ENCODE data around the gene SNRK. TPM values are rescaled to one million over a fixed set of nuclear protein-coding genes. Genes with fewer than 3 reads are reported as not detected.
A peak's percentile ranks its signal among the peaks of the same experiment; 100 is the strongest.

Gene SNRK, protein sequence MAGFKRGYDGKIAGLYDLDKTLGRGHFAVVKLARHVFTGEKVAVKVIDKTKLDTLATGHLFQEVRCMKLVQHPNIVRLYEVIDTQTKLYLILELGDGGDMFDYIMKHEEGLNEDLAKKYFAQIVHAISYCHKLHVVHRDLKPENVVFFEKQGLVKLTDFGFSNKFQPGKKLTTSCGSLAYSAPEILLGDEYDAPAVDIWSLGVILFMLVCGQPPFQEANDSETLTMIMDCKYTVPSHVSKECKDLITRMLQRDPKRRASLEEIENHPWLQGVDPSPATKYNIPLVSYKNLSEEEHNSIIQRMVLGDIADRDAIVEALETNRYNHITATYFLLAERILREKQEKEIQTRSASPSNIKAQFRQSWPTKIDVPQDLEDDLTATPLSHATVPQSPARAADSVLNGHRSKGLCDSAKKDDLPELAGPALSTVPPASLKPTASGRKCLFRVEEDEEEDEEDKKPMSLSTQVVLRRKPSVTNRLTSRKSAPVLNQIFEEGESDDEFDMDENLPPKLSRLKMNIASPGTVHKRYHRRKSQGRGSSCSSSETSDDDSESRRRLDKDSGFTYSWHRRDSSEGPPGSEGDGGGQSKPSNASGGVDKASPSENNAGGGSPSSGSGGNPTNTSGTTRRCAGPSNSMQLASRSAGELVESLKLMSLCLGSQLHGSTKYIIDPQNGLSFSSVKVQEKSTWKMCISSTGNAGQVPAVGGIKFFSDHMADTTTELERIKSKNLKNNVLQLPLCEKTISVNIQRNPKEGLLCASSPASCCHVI
- 30.4 TPM for polyA plus RNA-seq (ENCODE audit: insufficient read length)

DNA sequence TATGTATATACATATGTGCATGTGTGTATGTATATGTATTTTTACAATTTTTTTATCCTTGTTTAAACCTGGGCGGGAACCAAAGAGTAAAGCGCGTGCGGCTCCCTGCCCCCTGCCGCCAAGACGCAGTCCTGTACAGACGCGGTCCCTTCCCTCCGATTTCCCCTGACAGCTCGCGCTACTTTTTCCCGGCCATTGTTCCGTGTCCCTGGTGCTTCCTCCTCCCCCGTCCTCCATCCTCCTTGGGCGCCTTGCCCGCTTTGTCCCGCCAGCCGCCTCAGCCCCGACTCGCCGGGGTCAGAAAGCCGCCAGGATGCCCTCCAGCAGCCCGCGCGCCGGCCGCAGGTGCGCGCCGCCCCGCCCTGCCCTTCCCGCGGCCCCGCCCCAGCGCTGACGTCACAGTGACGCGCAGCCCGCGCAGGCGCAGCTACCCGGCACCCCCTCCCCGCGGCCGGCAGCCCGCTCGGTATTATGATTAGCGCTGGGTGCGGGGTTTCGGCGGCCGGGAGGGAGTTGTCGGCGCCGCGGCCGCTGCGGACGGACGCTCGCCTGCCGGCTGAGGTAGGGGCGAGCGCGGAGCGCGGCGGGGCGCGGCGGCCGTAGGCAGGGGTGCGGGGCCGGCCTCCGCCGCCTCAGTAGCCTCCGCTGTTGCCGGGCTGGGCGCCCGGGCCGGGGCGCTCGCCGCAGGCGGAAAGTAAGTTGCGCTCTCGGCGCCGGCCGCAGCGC lies at the start of gene SNRK:
TSS of gene SNRK (plus strand) at position 426 of the 726 bp plus-strand sequence. CDS start 16,664 bp downstream, outside the sequence.
- DNase-seq (ENCODE audit: low read depth): no peak

DNA sequence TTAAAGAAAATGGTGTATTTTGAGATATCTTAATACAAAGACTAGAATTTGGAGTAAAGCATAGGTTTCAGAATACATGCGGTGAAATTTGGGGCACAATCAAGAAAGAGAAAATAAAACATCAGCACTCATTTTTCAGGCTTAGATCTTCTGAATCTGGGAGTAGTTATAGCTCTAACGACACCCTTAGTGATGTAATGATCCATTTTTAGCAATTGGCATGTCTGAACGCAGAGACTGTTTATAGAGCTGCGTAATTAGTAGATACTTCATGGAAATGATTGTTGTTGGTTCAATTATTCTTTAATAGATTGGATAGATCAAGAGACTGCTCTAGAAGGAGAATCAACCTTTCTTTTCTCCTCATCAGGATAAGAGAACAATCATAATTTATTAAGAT lies 47.5 kb upstream of the SNRK start:
- DNase-seq (ENCODE audit: low read depth): no peak

DNA sequence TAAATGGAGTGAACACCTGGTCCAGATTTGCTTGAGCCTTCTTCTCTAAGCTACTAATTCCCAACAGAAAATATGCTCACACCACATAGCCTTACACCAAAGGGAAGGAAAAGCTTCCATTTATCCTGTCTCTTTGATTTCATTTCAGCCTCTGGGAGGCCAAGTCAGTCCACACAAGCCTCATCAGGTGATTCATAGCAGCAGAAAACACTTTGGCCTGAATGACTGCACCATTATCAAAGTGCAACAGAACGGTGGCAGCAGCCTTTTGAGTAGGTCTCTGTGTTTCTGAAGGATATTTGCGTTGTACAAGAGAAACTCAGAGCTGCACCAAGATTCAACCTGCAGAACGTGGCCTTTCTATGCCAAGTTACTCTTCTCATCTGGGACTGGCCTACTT lies 46.6 kb upstream of the SNRK start:
- no peak for DNase-seq (ENCODE audit: low read depth)

DNA sequence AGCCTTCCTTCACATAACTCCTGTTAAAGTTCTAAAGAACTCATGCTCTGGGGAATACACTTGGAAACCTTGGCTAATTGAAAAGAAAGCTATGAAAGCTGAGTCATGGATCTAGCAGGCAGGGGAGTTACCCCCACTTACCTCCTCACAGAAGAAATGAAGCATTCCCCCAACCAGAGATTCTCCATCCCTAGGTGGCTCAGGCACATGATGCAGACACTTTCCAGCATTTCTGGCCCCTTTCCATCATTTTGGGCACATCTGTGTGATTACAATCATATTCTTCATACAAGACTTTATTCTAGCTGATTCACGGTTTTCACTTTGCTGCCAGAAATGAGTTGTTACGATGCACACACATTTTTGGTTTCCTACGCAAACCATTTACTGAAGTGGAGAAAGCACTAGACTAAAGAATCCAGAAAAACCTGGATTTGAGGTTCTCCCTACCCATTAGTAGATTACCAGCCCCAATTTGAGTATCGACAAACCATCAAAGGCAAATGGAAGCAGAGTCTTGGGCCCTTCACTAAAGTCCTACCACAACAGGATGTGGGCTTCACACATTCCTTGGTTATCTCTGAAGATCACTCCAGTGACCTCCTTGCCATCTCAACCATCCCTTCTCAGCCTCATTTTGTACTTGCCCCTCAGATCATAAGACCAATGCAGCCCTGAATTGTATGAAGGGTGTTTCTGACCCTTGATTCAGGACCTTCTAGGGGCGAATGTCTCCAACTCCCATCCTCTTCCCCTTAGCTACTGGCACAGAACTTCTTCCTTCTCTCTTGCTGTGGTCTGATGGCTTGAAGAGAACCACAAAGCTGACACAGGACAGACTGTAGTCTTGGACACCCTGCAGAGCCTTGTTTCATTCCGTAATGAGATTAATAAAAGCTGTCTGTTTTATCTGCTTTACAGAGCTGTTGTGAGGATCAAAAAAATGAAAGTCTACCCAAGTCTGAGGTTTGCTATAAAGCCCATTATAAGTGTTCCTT lies 42.5 kb upstream of the SNRK start:
- no peak for DNase-seq (ENCODE audit: low read depth)

DNA sequence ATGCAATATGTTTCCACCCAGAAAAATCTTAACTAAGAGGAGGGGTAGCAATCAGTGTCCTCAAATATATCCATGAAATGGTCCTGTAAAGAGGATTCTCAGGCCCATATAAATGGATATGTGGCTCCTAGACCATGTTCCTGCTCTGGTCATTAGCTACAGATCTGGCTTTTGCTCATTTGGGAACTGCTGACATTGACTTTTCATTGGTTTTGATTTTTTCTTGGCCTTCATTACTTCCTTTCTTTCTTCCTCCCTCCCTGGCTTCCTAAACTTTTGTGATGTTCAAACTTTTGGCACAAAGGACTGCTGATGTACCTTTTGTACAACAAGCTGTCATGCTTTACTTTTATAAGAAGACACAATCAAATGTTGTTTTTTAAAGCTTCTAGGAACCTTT lies 41.6 kb upstream of the SNRK start:
- DNase-seq (ENCODE audit: low read depth): no peak

DNA sequence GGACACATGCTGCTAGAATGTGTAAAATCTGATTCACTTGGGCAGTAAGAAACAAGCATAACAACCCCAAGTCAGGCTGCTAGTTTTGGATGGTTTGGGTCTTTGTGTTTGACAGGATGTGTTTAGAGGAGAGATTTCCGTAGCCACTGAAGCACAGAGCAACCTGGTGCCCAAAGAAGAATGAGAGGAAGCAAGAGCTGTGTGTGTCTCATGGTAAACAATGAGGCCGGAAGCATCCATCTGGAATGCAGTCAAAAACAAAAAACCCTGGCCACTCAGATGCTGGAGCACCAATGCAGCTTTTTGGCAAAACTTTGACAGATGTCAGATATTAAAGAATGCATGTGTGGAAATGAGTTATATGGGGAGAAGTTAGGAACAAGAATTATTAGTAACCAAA lies 39.4 kb upstream of the SNRK start:
- DNase-seq (ENCODE audit: low read depth): peak; percentile 4

DNA sequence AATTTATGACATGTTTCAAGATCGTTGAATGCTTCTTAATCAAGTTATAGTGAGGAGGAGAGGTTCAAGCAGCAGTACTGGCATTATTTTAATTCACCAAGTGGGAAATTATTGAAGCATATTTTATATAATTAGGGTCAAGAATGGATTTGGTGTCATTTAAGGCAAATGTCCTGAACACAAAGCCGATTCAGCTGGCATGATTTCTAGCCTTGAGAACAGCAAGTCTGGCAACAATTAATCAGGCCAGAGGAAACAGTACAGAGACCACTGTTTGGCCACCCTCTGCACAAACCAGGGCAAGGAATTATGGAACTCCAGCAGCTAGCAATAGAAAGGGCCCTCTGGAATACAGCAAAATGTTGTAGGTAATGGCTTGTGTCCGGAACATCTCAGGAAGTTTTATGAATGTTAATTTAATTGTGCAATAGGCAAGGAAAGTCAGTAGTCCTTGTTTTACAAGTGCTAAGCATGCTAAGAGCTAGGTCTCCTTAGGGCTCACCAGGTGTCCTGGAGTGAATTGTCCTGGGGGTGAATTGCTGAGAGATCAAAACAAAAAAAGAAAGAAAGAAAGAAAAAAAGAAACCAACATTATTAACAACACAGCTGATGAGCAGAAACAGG lies 38.7 kb upstream of the SNRK start:
- DNase-seq (ENCODE audit: low read depth): no peak

DNA sequence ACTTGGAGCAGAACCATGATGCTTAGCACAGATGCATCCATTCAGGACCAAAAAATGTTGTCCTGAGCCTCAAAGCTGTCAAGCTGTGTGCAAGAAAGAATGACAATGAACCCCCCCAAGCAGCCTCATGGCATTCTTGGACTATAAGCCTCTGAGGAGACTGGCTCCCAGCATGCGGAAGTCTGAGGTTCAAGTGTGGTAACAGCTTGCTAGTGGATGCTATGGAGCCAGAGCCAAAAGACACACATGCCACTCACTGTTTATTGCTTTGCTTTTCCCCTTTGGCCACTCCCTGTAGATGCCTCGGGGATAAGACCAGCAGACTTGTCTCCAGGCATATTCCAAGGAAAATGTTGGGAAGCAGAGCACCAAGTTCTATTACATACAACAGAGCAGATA lies 38.2 kb upstream of the SNRK start:
- DNase-seq (ENCODE audit: low read depth): no peak

DNA sequence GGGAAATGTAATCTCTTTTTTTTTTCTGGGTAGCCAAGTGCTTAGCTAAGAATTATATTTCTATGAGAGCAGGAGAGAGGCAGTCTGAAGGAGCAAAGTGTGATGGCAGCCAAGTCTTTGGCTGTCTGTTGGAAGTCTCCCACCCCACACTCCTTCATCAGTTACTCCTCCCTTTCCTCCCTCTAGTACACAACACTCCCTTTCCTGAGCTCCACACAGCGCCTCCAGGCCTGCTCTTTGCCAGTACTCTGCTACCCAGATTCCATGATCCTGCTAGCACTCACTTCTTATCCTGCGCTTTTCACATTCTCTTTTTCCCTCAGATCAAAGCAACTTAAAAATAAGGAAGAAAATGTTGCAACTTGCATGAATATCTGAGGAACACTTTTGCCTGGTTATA lies 37.4 kb upstream of the SNRK start:
- no peak for DNase-seq (ENCODE audit: low read depth)

DNA sequence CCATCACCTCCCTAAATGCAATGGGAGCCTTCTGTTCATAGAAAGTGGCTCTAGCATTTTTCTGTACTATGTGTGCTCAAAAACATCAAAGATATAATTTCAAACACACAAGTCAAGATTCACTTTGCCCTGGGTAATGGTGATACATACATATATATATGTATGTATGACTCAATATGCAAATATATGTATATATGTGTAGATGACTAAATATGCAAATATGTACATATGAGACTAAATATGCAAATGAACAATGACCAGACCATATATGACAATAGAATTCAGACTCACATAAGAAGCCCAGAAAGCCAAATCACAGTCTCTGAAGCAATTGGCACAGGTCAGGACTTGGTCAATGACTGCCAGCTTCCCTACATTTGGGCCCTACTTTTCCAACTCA lies 36.9 kb upstream of the SNRK start:
- DNase-seq (ENCODE audit: low read depth): no peak

DNA sequence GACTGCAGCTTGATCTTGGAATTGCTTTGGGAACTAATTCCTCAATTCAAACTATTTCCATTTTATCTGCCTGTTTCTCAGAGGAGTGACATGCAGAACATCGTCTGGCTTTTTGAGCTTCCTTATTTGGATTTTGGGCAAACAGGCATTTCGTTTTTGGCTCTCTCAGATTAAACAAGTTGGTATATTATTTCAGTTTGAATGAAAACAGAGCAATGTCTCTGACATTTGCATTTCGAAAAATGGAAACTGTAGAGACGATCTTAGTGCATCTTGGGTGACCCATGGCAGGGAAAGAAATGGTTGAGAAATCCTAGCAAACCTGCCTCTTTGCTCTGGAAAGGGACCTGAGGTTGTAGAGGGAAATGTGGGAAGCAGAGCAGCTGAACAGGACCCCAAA lies 33.0 kb upstream of the SNRK start:
- no peak for DNase-seq (ENCODE audit: low read depth)

DNA sequence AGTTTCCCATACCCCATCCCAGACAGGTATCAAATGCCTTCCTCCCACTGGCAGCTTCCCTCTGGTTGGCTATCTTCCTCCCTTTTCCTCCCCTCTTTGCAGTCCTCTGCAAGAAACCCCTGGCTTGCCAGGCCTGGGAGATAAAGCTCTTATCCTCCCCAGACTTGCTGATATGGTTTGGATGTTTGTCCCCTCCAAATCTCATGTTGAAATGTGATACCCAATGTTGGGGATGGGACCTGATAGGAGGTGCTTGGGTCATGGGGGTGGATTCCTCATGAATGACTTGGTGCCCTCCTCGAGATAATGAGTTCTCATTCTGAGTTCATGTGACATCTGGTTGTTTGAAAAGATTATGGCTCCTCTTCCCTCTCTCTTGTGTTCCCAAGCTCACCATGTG lies 32.2 kb upstream of the SNRK start:
- no peak for DNase-seq (ENCODE audit: low read depth)

DNA sequence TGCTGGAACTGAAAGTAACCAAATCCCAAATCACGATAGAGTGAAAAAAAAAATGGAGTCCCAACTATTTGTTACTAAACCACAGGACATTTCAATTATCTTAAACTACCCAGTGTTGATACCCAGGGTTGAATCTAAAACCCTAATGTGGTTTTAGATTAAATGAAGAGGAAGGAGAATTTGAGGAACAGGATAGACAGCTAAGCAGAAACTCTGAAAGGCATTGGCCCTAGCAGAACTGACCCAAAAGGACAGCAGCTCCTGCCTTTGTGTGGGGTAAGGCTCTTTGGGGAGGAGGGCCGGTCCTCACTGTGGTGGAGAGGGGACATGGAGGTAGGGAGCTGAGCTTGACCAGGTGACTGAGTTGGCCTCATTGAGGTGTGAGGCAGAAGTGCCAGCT lies 30.7 kb upstream of the SNRK start:
- DNase-seq (ENCODE audit: low read depth): no peak

DNA sequence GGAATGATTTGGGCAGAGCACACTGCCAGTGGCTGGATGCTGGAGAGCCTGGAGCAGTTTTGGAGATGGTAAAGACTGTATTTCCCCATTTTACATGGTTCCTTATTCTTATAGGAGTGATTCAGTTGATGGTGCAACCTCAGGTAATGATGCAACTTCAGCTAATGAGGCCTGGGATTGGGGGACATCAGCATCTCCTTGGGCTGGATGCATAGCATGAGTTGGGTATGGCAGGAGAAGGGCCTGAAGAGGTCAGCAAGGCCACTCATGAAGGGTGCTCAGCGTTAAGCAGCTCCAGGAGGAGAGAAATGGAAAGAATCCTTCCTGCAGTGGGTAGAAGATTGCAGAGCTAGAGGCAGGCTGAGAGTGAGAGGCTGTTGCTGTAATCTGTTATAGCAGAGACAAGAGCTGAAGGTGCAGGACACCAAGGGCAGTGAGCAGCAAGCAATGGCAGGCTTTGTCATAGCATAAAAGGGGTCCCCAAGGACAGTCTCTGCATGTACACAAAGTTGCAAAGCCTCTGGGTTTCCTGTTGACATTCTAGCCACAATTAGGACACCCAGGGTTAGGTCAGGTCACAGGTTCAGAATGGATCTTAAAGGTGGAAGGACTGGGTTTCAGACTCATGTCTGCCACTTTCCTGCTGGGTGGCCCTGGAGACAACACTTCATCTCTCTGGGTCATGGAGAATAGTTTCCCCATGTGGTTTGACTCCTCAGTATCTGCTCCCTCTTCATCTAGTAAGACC lies 29.5 kb upstream of the SNRK start:
- DNase-seq (ENCODE audit: low read depth): no peak

DNA sequence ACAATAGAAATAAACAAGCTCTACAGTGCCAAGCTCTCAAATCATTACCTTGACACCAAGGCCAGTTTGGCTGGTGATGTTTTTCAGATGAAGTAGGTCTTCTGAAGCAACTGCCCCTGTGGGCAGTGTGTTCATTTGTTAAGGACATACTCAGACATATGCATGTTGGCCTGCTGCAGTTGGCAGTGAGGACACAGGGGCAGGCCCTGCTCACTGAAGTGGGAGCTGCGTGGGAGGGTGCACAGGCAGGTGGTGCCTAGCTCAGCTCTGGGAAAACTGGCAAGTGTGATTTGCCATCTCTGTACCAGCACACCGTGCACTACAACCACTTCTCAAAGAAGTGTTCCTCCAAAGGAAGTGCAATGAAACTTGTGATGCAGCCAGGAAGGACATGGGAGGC lies 28.5 kb upstream of the SNRK start:
- DNase-seq (ENCODE audit: low read depth): no peak

DNA sequence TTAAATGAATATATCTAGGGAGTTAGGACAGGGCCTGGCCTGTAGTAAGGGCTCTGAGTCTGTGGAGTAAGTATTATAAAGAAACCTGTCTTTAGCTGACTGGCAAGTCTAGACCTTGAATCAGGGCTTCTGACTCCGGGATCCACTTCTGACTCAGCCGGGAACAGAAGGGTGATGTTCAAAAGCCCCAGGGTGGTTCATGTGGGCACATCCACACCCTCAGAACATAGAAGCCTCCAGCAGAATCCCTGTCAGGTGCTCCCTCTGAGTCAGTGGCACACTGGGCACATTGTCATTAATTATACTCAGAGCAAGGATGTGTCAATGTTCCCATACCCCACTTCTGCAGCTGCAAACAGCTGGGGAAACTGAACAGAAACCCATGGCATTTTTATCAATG lies 26.7 kb upstream of the SNRK start:
- DNase-seq (ENCODE audit: low read depth): no peak

DNA sequence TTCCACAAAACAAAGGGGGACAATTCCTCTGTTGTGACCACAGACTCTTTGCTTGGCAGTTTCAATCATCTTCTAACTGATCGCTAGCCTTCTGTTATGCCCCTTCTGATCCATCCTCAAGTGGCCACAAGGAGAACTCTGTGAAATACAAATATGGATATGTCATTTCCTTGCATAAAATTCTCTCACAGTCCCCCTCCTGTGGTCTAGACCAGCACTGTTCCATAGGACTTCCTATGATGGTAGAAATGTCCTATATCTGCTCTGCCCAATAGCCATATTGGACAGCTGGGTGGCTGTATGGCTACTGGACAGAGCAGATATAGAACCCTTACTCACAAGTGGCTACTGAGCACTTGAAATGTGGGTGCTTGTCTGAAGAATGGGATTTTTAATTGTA lies 25.9 kb upstream of the SNRK start:
- no peak for DNase-seq (ENCODE audit: low read depth)

DNA sequence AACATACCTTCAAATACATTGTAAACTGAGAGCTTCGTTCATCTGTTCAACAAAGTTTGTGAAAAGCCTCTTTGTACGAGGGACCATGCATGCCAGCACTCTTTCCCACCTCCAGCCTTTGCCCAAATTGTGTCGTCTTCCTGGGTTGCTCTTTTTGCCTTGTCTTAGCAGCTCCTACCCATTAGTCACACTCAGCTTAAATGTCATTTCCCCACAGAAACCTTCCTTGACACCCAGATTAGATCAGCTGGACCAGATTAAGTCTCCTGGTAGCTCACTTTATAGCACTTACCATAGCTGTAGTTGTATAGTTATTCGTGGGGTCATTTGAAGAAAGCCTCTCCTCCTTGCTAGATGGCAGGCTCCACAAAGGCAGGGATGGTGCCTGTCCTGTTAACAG lies 24.1 kb upstream of the SNRK start:
- DNase-seq (ENCODE audit: low read depth): no peak

DNA sequence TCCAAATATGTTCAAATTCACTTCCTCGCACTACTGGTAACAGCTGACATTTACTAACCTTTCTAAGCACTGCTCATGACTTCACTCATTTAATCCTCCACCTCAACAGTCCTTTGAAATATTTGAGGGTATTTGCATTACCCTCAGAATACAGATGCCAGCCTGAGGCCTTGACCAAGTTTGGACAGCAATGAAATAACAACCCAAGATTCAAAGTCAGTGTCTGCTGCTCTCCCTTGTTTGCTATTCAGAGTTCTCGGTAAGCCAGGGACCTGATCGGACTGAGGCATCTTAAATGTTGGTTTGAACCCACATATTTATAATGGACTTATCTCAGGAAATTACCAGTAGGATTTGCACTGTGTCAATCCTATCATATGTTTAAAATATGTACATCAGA lies 19.9 kb upstream of the SNRK start:
- no peak for DNase-seq (ENCODE audit: low read depth)

DNA sequence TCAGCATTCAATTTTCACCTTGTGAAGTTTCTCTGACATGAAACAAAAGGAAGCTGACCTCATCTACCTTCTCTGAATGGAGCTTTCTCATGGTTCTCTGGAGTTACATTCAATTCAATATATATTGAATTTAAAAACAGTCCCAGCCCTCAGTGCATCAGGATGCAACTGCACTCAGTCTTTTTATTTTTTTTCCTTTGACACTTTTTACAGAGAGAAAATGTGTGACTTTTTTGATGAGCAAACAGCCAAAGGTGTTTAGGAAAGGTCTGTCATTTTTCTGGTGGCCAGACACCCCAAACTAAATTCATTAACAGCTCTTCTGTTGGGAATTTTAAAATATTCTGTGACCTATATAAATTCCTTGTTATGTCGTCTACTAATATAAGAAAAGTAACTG lies 19.3 kb upstream of the SNRK start:
- DNase-seq (ENCODE audit: low read depth): no peak
